HG02981 (cell line): Measurements from ENCODE around the gene TNS4.

Source experiments
- ATAC-seq: cut with Tn5 transposase; IDR thresholded peaks from one replicate; pipeline ENCODE4 v1.9.1; 2021; ENCODE audit warnings: mild to moderate bottlenecking, moderate library complexity; ENCODE audit not compliant: unreplicated experiment

TNS4 gene

GRCh38 chr17:40496634-40497420 is 4.6 kb downstream of the TNS4 start:
- no peak for ATAC-seq

GRCh38 chr17:40496170-40496569 is 5.3 kb downstream of the TNS4 start:
- ATAC-seq, result no peak

- no peak for ATAC-seq
These were observed 6.3 kb downstream of the TNS4 start for GRCh38 chr17:40495140-40495539.

GRCh38 chr17:40493697-40494096 is 7.7 kb downstream of the TNS4 start:
- ATAC-seq, result no peak

- no peak for ATAC-seq
These were observed 9.9 kb downstream of the TNS4 start for GRCh38 chr17:40491486-40491885.

- no peak for ATAC-seq
These were observed 10.4 kb downstream of the TNS4 start for GRCh38 chr17:40490982-40491381.

- ATAC-seq, result no peak
These were observed 11.1 kb downstream of the TNS4 start for GRCh38 chr17:40490289-40490853.

- ATAC-seq, result no peak
These were observed 13.9 kb downstream of the TNS4 start for GRCh38 chr17:40487371-40488020.

- no peak for ATAC-seq
These were observed 14.7 kb downstream of the TNS4 start for GRCh38 chr17:40486522-40487370.

- ATAC-seq, result no peak
These were observed 15.4 kb downstream of the TNS4 start for GRCh38 chr17:40485851-40486521.

- no peak for ATAC-seq
These were observed 16.4 kb downstream of the TNS4 start for GRCh38 chr17:40484973-40485530.

GRCh38 chr17:40484285-40484972 is 17.0 kb downstream of the TNS4 start:
- no peak for ATAC-seq

- no peak for ATAC-seq
These were observed 17.7 kb downstream of the TNS4 start for GRCh38 chr17:40483679-40484078.

GRCh38 chr17:40482722-40483121 is 18.7 kb downstream of the TNS4 start:
- ATAC-seq, result no peak

- no peak for ATAC-seq
These were observed 20.3 kb downstream of the TNS4 start for GRCh38 chr17:40481106-40481505.

- ATAC-seq, result no peak
These were observed 20.9 kb downstream of the TNS4 start for GRCh38 chr17:40480501-40481003.

GRCh38 chr17:40479754-40480480 is 21.5 kb downstream of the TNS4 start:
- no peak for ATAC-seq

- no peak for ATAC-seq
These were observed 22.9 kb downstream of the TNS4 start for GRCh38 chr17:40478486-40478885.

GRCh38 chr17:40477796-40478195 is 23.6 kb downstream of the TNS4 start:
- no peak for ATAC-seq
